Inflammatory macrophage treated with lipopolysaccharide for 4 hours (primary cell): ENCODE measurements around the gene KCTD2.

ENCODE experiments used
- DNase-seq: peaks from one replicate; pipeline ENCODE4 v3.0.0-alpha.2; 2020

KCTD2 gene

GRCh38 chr17:75102385-75102821, 55.4 kb downstream of the KCTD2 start:
- peak; percentile 63 for DNase-seq

GRCh38 chr17:75103601-75104554, 56.9 kb downstream of the KCTD2 start:
- no peak for DNase-seq

GRCh38 chr17:75105126-75106080, 58.4 kb downstream of the KCTD2 start:
- peak; percentile 44 for DNase-seq

GRCh38 chr17:75108193-75108592, 61.2 kb downstream of the KCTD2 start:
- no peak for DNase-seq

GRCh38 chr17:75109046-75109406, 62.0 kb downstream of the KCTD2 start:
- no peak for DNase-seq

GRCh38 chr17:75109407-75110233, 62.6 kb downstream of the KCTD2 start, which contains the start of gene ARMC7:
Gene ARMC7, plus strand, starts transcription at chr17:75109969. Its CDS starts 320 bp downstream, at chr17:75110289.
- peak; percentile 90 for DNase-seq

GRCh38 chr17:75110234-75110937, 63.4 kb downstream of the KCTD2 start:
- no peak for DNase-seq

GRCh38 chr17:75111777-75112335, 64.8 kb downstream of the KCTD2 start:
- DNase-seq, result peak; percentile 46

GRCh38 chr17:75113798-75114551, 67.0 kb downstream of the KCTD2 start:
- peak; percentile 86 for DNase-seq

GRCh38 chr17:75114552-75115314, 67.7 kb downstream of the KCTD2 start:
- DNase-seq, result peak; percentile 60
